GM10847 (cell line): ENCODE results near the gene EIF4G1.

Experiments
- POLR2A ChIP-seq: IDR thresholded peaks from 2 replicates; pipeline ENCODE4 v1.6.1; 2011; ENCODE audit not compliant: insufficient read length; ENCODE audit errors: extremely low read depth

The EIF4G1 gene

GRCh38 chr3:184352897-184353545, 38.6 kb downstream of the EIF4G1 start:
- no peak for TF ChIP-seq POLR2A

- TF ChIP-seq POLR2A, result no peak
Measured at GRCh38 chr3:184353546-184353941, 39.1 kb downstream of the EIF4G1 start.

GRCh38 chr3:184354121-184354728, 39.8 kb downstream of the EIF4G1 start:
- no peak for TF ChIP-seq POLR2A

GRCh38 chr3:184354754-184355153, 40.3 kb downstream of the EIF4G1 start:
- no peak for TF ChIP-seq POLR2A

- no peak for TF ChIP-seq POLR2A
Measured at GRCh38 chr3:184355261-184356040, 41.0 kb downstream of the EIF4G1 start.

- TF ChIP-seq POLR2A, result no peak
Measured at GRCh38 chr3:184357248-184358123, 43.1 kb downstream of the EIF4G1 start.

- no peak for TF ChIP-seq POLR2A
Measured at GRCh38 chr3:184358124-184358767, 43.8 kb downstream of the EIF4G1 start.

- TF ChIP-seq POLR2A, result no peak
Measured at GRCh38 chr3:184358921-184359350, 44.5 kb downstream of the EIF4G1 start.

- TF ChIP-seq POLR2A, result no peak
Measured at GRCh38 chr3:184359610-184360009, 45.2 kb downstream of the EIF4G1 start.

- TF ChIP-seq POLR2A, result no peak
Measured at GRCh38 chr3:184360070-184360928, 45.9 kb downstream of the EIF4G1 start.

- no peak for TF ChIP-seq POLR2A
Measured at GRCh38 chr3:184360929-184361531, 46.6 kb downstream of the EIF4G1 start.

- TF ChIP-seq POLR2A, result peak; percentile 54
Measured at GRCh38 chr3:184361532-184361931, 47.1 kb downstream of the EIF4G1 start, which contains the start of the genes CLCN2 and POLR2H. CLCN2 (minus strand) TSS chr3:184361605; CDS start chr3:184361479, 126 bp downstream. POLR2H (plus strand) TSS chr3:184361710; CDS start chr3:184363493, 1,783 bp downstream.
